GM18519 (cell line): Measurements from ENCODE around the gene PCDHGA8.
"Not testable (repeated sequence)": the region's sequence is repeated elsewhere in the genome, so short reads cannot be mapped to it uniquely, and the experiment has no call there.

ENCODE experiments used
- ATAC-seq: cut with Tn5 transposase; IDR thresholded peaks from one replicate; pipeline ENCODE4 v1.9.1; 2021; ENCODE audit warnings: mild to moderate bottlenecking, moderate library complexity; ENCODE audit not compliant: unreplicated experiment, low FRiP score

PCDHGA8 gene

DNA sequence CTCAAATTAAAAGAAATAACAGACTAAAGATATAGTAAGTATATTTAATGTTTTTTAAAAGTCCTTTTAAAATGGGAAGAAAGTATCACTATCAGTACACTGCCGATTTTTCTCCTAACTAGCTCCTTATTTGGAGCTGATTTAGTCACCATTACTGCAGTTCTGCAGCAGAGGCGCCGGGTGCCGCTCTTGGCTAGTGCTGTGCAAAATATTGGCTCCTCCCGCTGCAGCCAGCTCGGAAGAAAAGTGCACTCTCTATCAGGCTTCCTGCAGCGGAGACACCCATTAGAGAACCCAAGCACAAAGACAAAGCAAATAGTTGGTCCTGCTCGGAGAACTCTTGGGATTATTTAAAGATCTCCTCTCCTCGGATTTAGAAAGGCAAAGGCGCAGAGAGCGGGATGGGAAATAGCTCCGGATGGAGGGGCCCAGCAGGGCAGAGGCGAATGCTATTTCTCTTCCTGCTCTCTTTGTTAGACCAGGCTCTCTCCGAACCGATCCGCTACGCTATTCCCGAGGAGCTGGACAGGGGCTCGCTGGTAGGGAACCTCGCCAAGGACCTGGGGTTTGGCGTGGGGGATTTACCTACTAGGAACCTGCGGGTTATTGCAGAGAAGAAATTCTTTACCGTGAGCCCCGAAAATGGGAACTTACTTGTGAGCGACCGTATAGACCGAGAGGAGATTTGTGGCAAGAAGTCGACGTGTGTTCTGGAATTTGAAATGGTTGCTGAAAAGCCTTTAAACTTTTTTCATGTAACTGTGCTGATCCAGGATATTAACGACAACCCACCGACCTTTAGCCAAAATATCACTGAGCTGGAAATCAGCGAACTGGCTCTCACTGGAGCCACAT is 22.2 kb upstream of the PCDHGA8 start, which contains the start of gene PCDHGB3:
TSS of gene PCDHGB3 (plus strand) at position 249 of the 855 bp plus-strand sequence. CDS start at position 402, 153 bp downstream.
- ATAC-seq = peak; percentile 96

GRCh38 chr5:141371572-141372475 is 20.6 kb upstream of the PCDHGA8 start:
- no peak for ATAC-seq

DNA sequence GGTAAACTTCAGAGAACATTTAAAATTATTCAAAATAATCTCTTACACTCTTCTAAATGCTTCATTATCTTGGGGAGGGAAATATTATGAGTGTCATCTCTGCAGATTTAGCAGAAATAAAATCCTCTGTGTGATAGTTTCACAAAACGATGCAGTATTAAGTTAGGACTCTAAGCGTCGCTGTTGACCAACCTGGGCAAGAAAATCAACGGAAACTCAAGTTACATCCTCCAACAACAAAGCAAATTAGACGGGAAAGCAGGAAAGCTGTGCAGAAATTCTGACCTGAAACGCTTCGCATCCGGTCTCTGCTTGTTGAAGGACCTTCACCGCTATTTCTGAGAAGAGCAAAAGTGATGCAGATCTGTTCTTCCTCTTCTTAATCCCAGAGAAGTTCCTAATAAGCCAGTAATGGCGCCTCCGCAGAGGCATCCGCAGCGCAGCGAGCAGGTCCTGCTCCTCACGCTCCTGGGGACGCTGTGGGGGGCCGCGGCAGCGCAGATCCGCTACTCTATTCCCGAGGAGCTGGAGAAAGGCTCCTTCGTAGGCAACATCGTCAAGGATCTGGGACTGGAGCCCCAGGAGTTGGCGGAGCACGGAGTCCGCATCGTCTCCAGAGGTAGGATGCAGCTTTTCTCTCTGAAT is 18.6 kb upstream of the PCDHGA8 start, which contains the start of gene PCDHGA6:
TSS of gene PCDHGA6 (plus strand) at position 219 of the 645 bp plus-strand sequence. CDS start at position 412, 193 bp downstream.
- no peak for ATAC-seq

DNA sequence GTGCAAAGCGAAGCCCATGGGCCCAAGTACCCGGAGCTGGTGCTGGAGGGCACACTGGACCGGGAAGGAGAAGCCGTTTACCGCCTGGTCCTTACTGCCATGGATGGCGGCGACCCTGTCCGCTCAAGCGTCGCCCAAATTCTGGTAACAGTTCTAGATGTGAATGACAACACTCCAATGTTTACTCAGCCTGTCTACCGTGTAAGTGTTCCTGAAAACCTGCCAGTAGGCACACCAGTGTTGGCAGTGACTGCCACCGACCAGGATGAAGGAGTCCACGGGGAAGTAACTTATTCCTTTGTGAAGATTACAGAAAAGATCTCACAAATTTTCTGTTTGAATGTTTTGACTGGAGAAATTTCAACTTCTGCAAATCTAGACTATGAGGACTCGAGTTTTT is 17.8 kb upstream of the PCDHGA8 start:
- ATAC-seq = no peak

- ATAC-seq = not testable (repeated sequence)
Observed at GRCh38 chr5:141375444-141376155, 16.8 kb upstream of the PCDHGA8 start.

GRCh38 chr5:141382469-141383294 is 9.8 kb upstream of the PCDHGA8 start, which contains the start of gene PCDHGA7:
Gene PCDHGA7, plus strand, starts transcription at chr5:141382742. Its CDS starts 158 bp downstream, at chr5:141382900.
- ATAC-seq = no peak

DNA sequence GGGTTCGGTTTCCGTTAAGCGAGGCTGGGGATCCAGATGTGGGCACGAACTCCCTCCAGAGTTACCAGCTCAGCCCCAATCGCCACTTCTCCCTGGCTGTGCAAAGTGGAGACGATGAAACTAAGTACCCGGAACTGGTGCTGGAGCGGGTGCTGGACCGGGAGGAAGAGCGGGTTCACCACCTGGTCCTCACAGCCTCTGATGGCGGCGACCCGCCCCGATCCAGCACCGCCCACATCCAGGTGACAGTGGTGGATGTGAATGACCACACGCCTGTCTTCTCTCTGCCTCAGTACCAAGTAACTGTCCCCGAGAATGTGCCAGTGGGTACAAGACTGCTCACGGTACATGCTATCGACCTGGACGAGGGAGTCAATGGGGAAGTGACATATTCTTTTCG is 9.1 kb upstream of the PCDHGA8 start:
- ATAC-seq = no peak

DNA sequence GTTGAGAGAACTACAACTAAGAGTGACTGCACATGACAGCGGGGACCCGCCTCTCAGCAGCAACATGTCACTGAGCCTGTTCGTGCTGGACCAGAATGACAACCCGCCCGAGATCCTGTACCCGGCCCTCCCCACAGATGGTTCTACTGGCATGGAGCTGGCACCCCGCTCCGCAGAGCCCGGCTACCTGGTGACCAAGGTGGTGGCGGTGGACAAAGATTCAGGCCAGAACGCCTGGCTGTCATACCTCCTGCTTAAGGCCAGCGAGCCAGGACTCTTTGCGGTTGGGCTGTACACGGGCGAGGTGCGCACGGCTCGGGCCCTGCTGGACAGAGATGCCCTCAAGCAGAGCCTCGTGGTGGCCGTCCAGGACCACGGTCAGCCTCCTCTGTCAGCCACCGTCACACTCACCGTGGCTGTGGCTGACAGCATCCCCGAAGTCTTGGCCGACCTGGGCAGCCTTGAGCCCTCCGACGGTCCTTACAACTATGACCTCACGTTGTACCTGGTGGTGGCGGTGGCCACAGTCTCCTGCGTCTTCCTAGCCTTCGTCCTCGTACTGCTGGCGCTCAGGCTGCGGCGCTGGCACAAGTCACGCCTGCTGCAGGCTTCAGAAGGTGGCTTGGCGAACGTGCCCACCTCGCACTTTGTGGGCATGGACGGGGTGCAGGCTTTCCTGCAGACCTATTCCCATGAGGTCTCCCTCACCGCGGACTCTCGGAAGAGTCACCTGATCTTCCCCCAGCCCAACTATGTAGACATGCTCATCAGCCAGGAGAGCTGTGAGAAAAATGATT is 7.8 kb upstream of the PCDHGA8 start:
- ATAC-seq = no peak

DNA sequence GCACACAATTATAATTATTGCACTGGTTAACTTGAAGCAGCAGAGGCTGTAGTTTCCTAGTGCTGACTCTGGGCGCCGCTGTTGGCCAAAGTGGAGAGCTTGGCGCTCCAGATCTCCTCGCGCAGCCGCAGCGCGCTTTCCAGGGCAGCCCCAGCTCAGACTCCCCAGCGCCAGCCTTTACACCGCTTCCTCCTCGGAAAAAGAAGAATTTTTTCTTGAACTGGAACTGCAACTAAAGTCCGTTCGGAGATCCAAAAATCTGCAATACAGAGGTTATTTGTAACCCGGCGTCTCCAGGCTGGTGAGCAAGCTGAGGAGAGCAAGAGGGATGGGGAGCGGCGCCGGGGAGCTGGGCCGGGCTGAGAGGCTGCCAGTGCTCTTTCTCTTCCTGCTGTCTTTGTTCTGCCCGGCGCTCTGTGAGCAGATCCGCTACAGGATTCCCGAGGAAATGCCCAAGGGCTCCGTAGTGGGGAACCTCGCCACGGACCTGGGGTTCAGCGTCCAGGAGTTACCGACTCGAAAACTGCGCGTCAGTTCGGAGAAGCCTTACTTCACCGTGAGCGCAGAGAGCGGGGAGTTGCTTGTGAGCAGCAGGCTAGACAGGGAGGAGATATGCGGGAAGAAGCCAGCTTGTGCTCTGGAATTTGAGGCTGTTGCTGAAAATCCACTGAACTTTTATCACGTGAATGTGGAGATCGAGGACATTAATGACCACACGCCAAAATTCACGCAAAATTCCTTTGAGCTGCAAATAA is 4.7 kb upstream of the PCDHGA8 start, which contains the start of gene PCDHGB4:
TSS of gene PCDHGB4 (plus strand) at position 142 of the 755 bp plus-strand sequence. CDS start at position 329, 187 bp downstream.
- ATAC-seq = not testable (repeated sequence)

- no peak for ATAC-seq
Observed at GRCh38 chr5:141388661-141389060, 3.8 kb upstream of the PCDHGA8 start.

DNA sequence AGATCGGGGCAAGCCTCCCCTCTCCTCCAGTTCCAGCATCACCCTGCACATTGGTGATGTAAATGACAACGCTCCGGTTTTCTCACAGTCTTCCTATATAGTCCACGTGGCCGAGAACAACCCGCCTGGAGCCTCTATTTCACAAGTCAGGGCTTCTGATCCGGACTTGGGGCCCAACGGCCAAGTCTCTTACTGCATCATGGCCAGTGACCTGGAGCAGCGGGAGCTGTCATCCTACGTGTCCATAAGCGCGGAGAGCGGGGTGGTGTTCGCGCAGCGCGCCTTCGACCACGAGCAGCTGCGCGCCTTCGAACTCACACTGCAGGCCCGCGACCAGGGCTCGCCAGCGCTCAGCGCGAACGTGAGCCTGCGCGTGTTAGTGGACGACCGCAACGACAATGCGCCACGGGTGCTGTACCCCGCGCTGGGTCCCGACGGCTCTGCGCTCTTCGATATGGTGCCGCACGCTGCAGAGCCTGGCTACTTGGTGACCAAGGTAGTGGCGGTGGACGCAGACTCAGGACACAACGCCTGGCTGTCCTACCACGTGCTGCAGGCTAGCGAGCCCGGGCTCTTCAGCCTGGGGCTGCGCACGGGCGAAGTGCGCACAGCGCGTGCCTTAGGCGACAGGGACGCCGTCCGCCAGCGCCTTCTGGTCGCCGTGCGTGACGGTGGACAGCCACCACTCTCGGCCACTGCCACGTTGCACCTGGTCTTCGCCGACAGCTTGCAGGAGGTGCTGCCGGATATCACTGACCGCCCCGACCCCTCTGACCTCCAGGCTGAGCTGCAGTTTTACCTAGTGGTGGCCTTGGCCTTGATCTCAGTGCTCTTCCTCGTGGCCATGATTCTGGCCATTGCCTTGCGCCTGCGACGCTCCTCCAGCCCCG is 3.0 kb upstream of the PCDHGA8 start:
- no peak for ATAC-seq

- ATAC-seq = no peak
Observed at GRCh38 chr5:141393267-141393666, 834 bp downstream of the PCDHGA8 start.

GRCh38 chr5:141394401-141395187 is 2.2 kb downstream of the PCDHGA8 start:
- ATAC-seq = not testable (repeated sequence)

DNA sequence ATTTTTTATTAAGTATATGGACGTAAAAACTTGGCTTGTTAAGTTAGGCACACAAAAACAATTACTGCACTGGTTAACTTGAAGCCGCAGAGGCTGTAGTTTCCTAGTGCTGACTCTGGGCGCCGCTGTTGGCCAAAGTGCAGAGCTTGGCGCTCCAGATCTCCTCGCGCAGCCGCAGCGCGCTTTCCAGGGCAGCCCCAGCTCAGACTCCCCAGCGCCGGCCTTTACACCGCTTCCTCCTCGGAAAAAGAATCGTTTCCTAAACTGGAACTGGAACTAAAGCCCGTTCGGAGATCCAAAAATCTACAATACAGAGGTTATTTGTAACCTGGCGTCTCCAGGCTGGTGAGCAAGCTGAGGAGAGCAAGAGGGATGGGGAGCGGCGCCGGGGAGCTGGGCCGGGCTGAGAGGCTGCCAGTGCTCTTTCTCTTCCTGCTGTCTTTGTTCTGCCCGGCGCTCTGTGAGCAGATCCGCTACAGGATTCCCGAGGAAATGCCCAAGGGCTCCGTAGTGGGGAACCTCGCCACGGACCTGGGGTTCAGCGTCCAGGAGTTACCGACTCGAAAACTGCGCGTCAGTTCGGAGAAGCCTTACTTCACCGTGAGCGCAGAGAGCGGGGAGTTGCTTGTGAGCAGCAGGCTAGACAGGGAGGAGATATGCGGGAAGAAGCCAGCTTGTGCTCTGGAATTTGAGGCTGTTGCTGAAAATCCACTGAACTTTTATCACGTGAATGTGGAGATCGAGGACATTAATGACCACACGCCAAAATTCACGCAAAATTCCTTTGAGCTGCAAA is 5.5 kb downstream of the PCDHGA8 start, which contains the start of gene PCDHGB5:
TSS of gene PCDHGB5 (plus strand) at position 192 of the 796 bp plus-strand sequence. CDS start at position 373, 181 bp downstream.
- ATAC-seq = peak; percentile 92

- ATAC-seq = no peak
Observed at GRCh38 chr5:141398608-141399007, 6.2 kb downstream of the PCDHGA8 start.
